ENCODE results near the gene CDH13.

GRCh38 chr16:83307594-83307992 is 680.8 kb downstream of the CDH13 start:
- TF ChIP-seq REST (IDR thresholded peaks at IDR 0.05; ENCODE audit: insufficient replicate concordance, low read depth): no peak
- TF ChIP-seq GABPA (IDR thresholded peaks at IDR 0.05; ENCODE audit: low read depth): no peak
- no peak for TF ChIP-seq CTCF (IDR thresholded peaks at IDR 0.05; ENCODE audit: insufficient read depth, low read length)
